Activated CD8-positive, alpha-beta T cell treated with anti-CD3 and anti-CD28 coated beads for 36 hours (primary cell): ENCODE data around the gene NSMCE3. TPM values are rescaled to one million over a fixed set of nuclear protein-coding genes. Genes with fewer than 3 reads are reported as not detected.

ENCODE experiments used
- ATAC-seq: fragments of 200-7000 bp; cut with Tn5 transposase; one replicate; pipeline ENCODE4 v1.10.0; 2021; ENCODE audit warnings: mild to moderate bottlenecking, moderate library complexity
- CTCF ChIA-PET: fragments of 350-600 bp; sonication (Branson Sonifier 250); formaldehyde crosslinking; loops from one replicate; lab custom pipeline; 2021; ENCODE audit warnings: antibody characterized with exemption; lab: Charles Lee
- POLR2A ChIA-PET: fragments of 350-600 bp; sonication (Branson Sonifier 250); formaldehyde crosslinking; loops from one replicate; lab custom pipeline; 2021; ENCODE audit warnings: antibody characterized with exemption; lab: Charles Lee
- DNase-seq: peaks from one replicate; pipeline ENCODE4 v3.0.0-alpha.2; 2020
- H3K27ac Mint-ChIP-seq: one replicate; pipeline ENCODE4 v1.8.0; 2021; ENCODE audit warnings: mild to moderate bottlenecking, mixed read lengths
- H3K27me3 Mint-ChIP-seq: one replicate; pipeline ENCODE4 v1.8.0; 2021; ENCODE audit warnings: mixed read lengths
- H3K36me3 Mint-ChIP-seq: one replicate; pipeline ENCODE4 v1.8.0; 2021; ENCODE audit warnings: low read depth, mixed read lengths
- H3K4me1 Mint-ChIP-seq: one replicate; pipeline ENCODE4 v1.8.0; 2021; ENCODE audit warnings: low read depth, mixed read lengths
- H3K4me3 Mint-ChIP-seq: one replicate; pipeline ENCODE4 v1.8.0; 2021; ENCODE audit warnings: mild to moderate bottlenecking, moderate library complexity, mixed read lengths
- H3K9me3 Mint-ChIP-seq: one replicate; pipeline ENCODE4 v1.8.0; 2021; ENCODE audit warnings: mixed read lengths
- CTCF ChIP-seq: fragments of 200-600 bp; IDR thresholded peaks from one replicate; pipeline ENCODE4 v1.8.0; 2022; ENCODE audit warnings: antibody characterized with exemption, mild to moderate bottlenecking
- intact Hi-C: fragments of 100-400 bp; cut with micrococcal nuclease; formaldehyde crosslinking; loops from one replicate; pipeline ENCODE4 v1.10.0; 2022
- total RNA-seq, 2 experiments: library from RNA; stranded (reverse); gene quantifications; one replicate each; pipeline ENCODE4 v1.2.3, GENCODE V29; 2021

NSMCE3 gene
- total RNA-seq, 2 experiments from 2014 or later, result 9.5 to 10.5 TPM

- ATAC-seq (no peak), DNase-seq (no peak)
- TF ChIP-seq CTCF, result no peak
- CTCF ChIA-PET, result no interaction called here
- no peak overlapping the region for H3K4me3 Mint-ChIP-seq
- peaks cover 3% of the 10 kb centered on the region for H3K9me3 Mint-ChIP-seq
- POLR2A ChIA-PET, result no interaction called here
- H3K4me1 Mint-ChIP-seq, result no peaks in the 10 kb centered on the region
- H3K36me3 Mint-ChIP-seq, result no peaks in the 10 kb centered on the region
- H3K27me3 Mint-ChIP-seq, result peaks cover 1% of the 10 kb centered on the region
- intact Hi-C loops, result no loop called here
- no peak overlapping the region for H3K27ac Mint-ChIP-seq
These were observed 17.4 kb downstream of the NSMCE3 start for GRCh38 chr15:29252234-29252633.

- intact Hi-C loops, result no loop called here
- Mint-ChIP-seq H3K27me3 (no peaks in the 10 kb centered on the region), H3K9me3 (peaks cover under 1% of the 10 kb centered on the region), H3K4me3 (no peak overlapping the region), H3K4me1 (no peaks in the 10 kb centered on the region), H3K36me3 (no peaks in the 10 kb centered on the region), H3K27ac (no peak overlapping the region)
- no peak for TF ChIP-seq CTCF
- ChIA-PET POLR2A (no interaction called here), CTCF (no interaction called here)
- DNase-seq (no peak), ATAC-seq (no peak)
These were observed 25.1 kb downstream of the NSMCE3 start for GRCh38 chr15:29244544-29244943.

GRCh38 chr15:29244123-29244522, 25.5 kb downstream of the NSMCE3 start:
- H3K9me3 Mint-ChIP-seq, result no peaks in the 10 kb centered on the region

GRCh38 chr15:29242456-29243242, 27.0 kb downstream of the NSMCE3 start:
- CTCF ChIA-PET, result no interaction called here
- no peak for TF ChIP-seq CTCF

More at GRCh38 chr15:29244123-29244522, 25.5 kb downstream of the NSMCE3 start:
- no peak for ATAC-seq
- intact Hi-C loops, result no loop called here
- no peaks in the 10 kb centered on the region for H3K4me1 Mint-ChIP-seq
- no peaks in the 10 kb centered on the region for H3K27me3 Mint-ChIP-seq
- no peak overlapping the region for H3K27ac Mint-ChIP-seq
- no peak overlapping the region for H3K4me3 Mint-ChIP-seq
- ChIA-PET POLR2A (no interaction called here), CTCF (no interaction called here)
- DNase-seq, result no peak
- TF ChIP-seq CTCF, result no peak
- no peaks in the 10 kb centered on the region for H3K36me3 Mint-ChIP-seq

GRCh38 chr15:29241207-29241606, 28.4 kb downstream of the NSMCE3 start:
- no peak for TF ChIP-seq CTCF
- ATAC-seq (no peak), DNase-seq (no peak)
- H3K27ac Mint-ChIP-seq, result no peak overlapping the region
- H3K4me3 Mint-ChIP-seq, result no peak overlapping the region
- H3K9me3 Mint-ChIP-seq, result no peaks in the 10 kb centered on the region
- H3K36me3 Mint-ChIP-seq, result no peaks in the 10 kb centered on the region
- intact Hi-C loops, result no loop called here
- CTCF ChIA-PET, result no interaction called here
- H3K4me1 Mint-ChIP-seq, result no peaks in the 10 kb centered on the region
- H3K27me3 Mint-ChIP-seq, result peaks cover 2% of the 10 kb centered on the region
- POLR2A ChIA-PET, result no interaction called here

More at GRCh38 chr15:29242456-29243242, 27.0 kb downstream of the NSMCE3 start:
- H3K4me1 Mint-ChIP-seq, result no peaks in the 10 kb centered on the region
- no peak overlapping the region for H3K4me3 Mint-ChIP-seq
- intact Hi-C loops, result no loop called here
- POLR2A ChIA-PET, result no interaction called here
- H3K9me3 Mint-ChIP-seq, result no peaks in the 10 kb centered on the region
- H3K27ac Mint-ChIP-seq, result no peak overlapping the region
- peaks cover 2% of the 10 kb centered on the region for H3K27me3 Mint-ChIP-seq
- DNase-seq (no peak), ATAC-seq (no peak)
- no peaks in the 10 kb centered on the region for H3K36me3 Mint-ChIP-seq
